Measurements from ENCODE around the gene SPAG8. TPM values are rescaled to one million over a fixed set of nuclear protein-coding genes. Genes with fewer than 3 reads are reported as not detected.

Gene SPAG8
- total RNA-seq, 4 donors from 2014 or later: 0.94 TPM; not detected in 3

- peak in 3 of 6 experiments; percentile 21 to 41 (median 33) for TF ChIP-seq CTCF (IDR thresholded peaks at IDR 0.05)
- TF ChIP-seq POLR2A (IDR thresholded peaks at IDR 0.05): no peak
- no peaks in the 10 kb centered on the region for H3K9me3 ChIP-seq
- peaks cover 0 to 7% (median 0%) of the 10 kb centered on the region in 3 donors for H3K36me3 ChIP-seq
- H3K27ac ChIP-seq: peak overlapping the region; percentile 93 to 100 (median 99)
- H3K4me1 ChIP-seq: peaks cover 0 to 30% (median 8%) of the 10 kb centered on the region in 4 donors
- H3K4me3 ChIP-seq: no peak overlapping the region
- H3K27me3 ChIP-seq: no peaks in the 10 kb centered on the region
- DNase-seq: no peak
These were observed 1.5 kb upstream of the SPAG8 start for GRCh38 chr9:35813434-35814105.

- peaks cover 0 to 24% (median 0%) of the 10 kb centered on the region in 3 donors for H3K36me3 ChIP-seq
- H3K4me3 ChIP-seq: peak overlapping the region; percentile 37 to 52 (median 46)
- TF ChIP-seq CTCF (IDR thresholded peaks at IDR 0.05) (no peak), POLR2A (IDR thresholded peaks at IDR 0.05) (no peak)
- no peaks in the 10 kb centered on the region for H3K27me3 ChIP-seq
- peaks cover 0 to 30% (median 8%) of the 10 kb centered on the region in 4 donors for H3K4me1 ChIP-seq
- peak overlapping the region in 3 of 4 donors; percentile 66 to 70 (median 66) for H3K27ac ChIP-seq
- no peak for DNase-seq
- H3K9me3 ChIP-seq: no peaks in the 10 kb centered on the region
These were observed 559 bp downstream of the SPAG8 start for GRCh38 chr9:35811381-35812024.

- H3K36me3 ChIP-seq: peaks cover 0 to 33% (median 0%) of the 10 kb centered on the region in 3 donors
- H3K27ac ChIP-seq: no peak overlapping the region
- H3K4me1 ChIP-seq: peaks cover 0 to 30% (median 8%) of the 10 kb centered on the region in 4 donors
- no peaks in the 10 kb centered on the region for H3K27me3 ChIP-seq
- DNase-seq: no peak
- H3K9me3 ChIP-seq: no peaks in the 10 kb centered on the region
- TF ChIP-seq CTCF (IDR thresholded peaks at IDR 0.05): no peak
- TF ChIP-seq POLR2A (IDR thresholded peaks at IDR 0.05): no peak
- no peak overlapping the region for H3K4me3 ChIP-seq
These were observed 1.9 kb downstream of the SPAG8 start for GRCh38 chr9:35810122-35810521.

- H3K27me3 ChIP-seq: no peaks in the 10 kb centered on the region
- peaks cover 0 to 21% (median 4%) of the 10 kb centered on the region in 4 donors for H3K4me1 ChIP-seq
- H3K36me3 ChIP-seq: peaks cover 0 to 38% (median 0%) of the 10 kb centered on the region in 3 donors
- no peaks in the 10 kb centered on the region for H3K9me3 ChIP-seq
- H3K27ac ChIP-seq: no peak overlapping the region
- DNase-seq: no peak
- TF ChIP-seq POLR2A (IDR thresholded peaks at IDR 0.05): no peak
- no peak for TF ChIP-seq CTCF (IDR thresholded peaks at IDR 0.05)
- no peak overlapping the region for H3K4me3 ChIP-seq
These were observed 3.6 kb downstream of the SPAG8 start for GRCh38 chr9:35808433-35808832.

- Histone ChIP-seq H3K9me3 (no peaks in the 10 kb centered on the region), H3K27me3 (no peaks in the 10 kb centered on the region), H3K4me1 (peaks cover 0 to 2% (median 0%) of the 10 kb centered on the region in 4 donors), H3K4me3 (no peak overlapping the region), H3K36me3 (peaks cover 0 to 40% (median 0%) of the 10 kb centered on the region in 3 donors), H3K27ac (no peak overlapping the region)
- DNase-seq: no peak
- TF ChIP-seq CTCF (IDR thresholded peaks at IDR 0.05) (no peak), POLR2A (IDR thresholded peaks at IDR 0.05) (no peak)
These were observed 6.0 kb downstream of the SPAG8 start for GRCh38 chr9:35806101-35806500.

All from Peyer's patch (tissue), 4 donors.